ENCODE results near the gene FMN2.
A peak's percentile ranks its signal among the peaks of the same experiment; 100 is the strongest.

The FMN2 gene

GRCh38 chr1:240329443-240329842 lies 237.8 kb downstream of the FMN2 start:
- no peak overlapping the region for H3K4me3 ChIP-seq (ENCODE audit: control insufficient read depth, low read depth, low read length)
- DNase-seq (ENCODE audit: low read depth) = no peak
- TF ChIP-seq, protein P1, sequence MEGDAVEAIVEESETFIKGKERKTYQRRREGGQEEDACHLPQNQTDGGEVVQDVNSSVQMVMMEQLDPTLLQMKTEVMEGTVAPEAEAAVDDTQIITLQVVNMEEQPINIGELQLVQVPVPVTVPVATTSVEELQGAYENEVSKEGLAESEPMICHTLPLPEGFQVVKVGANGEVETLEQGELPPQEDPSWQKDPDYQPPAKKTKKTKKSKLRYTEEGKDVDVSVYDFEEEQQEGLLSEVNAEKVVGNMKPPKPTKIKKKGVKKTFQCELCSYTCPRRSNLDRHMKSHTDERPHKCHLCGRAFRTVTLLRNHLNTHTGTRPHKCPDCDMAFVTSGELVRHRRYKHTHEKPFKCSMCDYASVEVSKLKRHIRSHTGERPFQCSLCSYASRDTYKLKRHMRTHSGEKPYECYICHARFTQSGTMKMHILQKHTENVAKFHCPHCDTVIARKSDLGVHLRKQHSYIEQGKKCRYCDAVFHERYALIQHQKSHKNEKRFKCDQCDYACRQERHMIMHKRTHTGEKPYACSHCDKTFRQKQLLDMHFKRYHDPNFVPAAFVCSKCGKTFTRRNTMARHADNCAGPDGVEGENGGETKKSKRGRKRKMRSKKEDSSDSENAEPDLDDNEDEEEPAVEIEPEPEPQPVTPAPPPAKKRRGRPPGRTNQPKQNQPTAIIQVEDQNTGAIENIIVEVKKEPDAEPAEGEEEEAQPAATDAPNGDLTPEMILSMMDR (conservative IDR thresholded peaks at IDR 0.05; ENCODE audit: control insufficient read depth, insufficient read depth, low read depth, low read length) = no peak

- H3K4me3 ChIP-seq (ENCODE audit: control insufficient read depth, low read depth, low read length) = no peak overlapping the region
- DNase-seq (ENCODE audit: low read depth) = no peak
- TF ChIP-seq, protein P1 (conservative IDR thresholded peaks at IDR 0.05; ENCODE audit: control insufficient read depth, insufficient read depth, low read depth, low read length) = no peak
These were observed 241.0 kb downstream of the FMN2 start for GRCh38 chr1:240332672-240333071.

- H3K4me3 ChIP-seq (ENCODE audit: control insufficient read depth, low read depth, low read length) = no peak overlapping the region
- DNase-seq (ENCODE audit: low read depth) = peak; percentile 97
- TF ChIP-seq, protein P1 (conservative IDR thresholded peaks at IDR 0.05; ENCODE audit: control insufficient read depth, insufficient read depth, low read depth, low read length) = no peak
These were observed 246.1 kb downstream of the FMN2 start for GRCh38 chr1:240337781-240338180.

DNA sequence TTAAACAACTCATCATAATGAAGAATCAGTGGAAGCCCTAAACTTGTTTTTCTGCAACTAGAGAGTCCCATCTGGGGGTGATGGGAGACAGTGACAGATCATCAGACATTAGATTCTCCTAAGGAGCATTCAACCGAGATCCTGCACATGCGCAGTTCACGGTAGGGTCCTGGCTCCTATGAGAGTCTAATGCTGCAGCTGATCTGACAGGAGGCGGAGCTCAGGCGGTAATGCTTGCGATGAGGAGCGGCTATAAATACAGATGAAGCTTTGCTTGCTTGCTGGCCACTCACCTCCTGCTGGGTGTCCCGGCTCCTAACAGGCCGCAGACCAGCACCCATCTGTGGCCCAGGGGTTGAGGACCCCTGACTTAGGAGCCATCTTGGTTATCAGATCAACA lies 247.2 kb downstream of the FMN2 start:
- TF ChIP-seq, protein P1 (conservative IDR thresholded peaks at IDR 0.05; ENCODE audit: control insufficient read depth, insufficient read depth, low read depth, low read length) = no peak
- H3K4me3 ChIP-seq (ENCODE audit: control insufficient read depth, low read depth, low read length) = no peak overlapping the region

DNA sequence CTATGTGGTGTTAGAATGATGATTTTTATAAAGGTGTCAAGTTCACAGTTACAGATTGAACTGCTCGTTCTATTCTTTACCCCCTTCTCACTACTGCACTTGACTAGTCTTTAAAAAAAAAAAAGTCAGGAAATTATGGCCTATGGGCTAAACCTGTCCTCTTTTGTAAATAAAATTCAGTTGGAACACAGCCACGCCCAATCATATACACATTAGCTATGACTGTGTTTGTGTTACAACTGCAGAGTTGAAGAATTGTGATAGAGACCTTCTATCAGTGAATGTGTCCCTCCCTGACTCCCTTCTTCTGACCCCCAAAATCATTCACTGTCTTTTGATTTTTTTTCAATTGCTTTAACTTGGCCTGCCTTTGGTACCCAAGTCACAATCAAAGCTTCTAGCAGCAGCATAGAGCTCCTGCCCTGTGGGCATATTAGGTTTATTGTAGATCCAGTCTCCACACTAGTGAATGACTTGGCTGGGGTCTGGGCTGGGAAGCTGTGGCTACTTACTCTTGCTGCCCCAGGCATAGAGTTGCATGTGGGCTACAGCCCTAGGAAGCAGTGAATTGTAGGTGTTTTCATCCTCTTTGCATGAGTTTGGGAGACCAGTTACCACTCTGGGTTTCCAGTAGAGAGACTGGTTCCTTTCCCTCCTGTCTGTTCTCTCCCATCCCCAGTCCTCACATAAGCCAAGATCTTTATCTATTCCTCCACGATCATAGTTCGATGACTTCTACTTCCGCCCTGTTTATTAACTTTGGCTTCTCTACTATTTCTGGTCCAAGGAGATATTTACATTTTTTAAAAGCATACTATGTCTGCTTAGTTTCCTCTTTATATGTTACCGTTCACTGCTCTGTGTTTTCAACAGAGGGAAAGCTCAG lies 249.9 kb downstream of the FMN2 start:
- H3K4me3 ChIP-seq (ENCODE audit: control insufficient read depth, low read depth, low read length) = no peak overlapping the region
- TF ChIP-seq, protein P1 (conservative IDR thresholded peaks at IDR 0.05; ENCODE audit: control insufficient read depth, insufficient read depth, low read depth, low read length) = no peak
- DNase-seq (ENCODE audit: low read depth) = no peak

More for the DNA sequence above, 247.2 kb downstream of the FMN2 start:
- DNase-seq (ENCODE audit: low read depth) = no peak

- DNase-seq (ENCODE audit: low read depth) = no peak
- no peak overlapping the region for H3K4me3 ChIP-seq (ENCODE audit: control insufficient read depth, low read depth, low read length)
- TF ChIP-seq, protein P1 (conservative IDR thresholded peaks at IDR 0.05; ENCODE audit: control insufficient read depth, insufficient read depth, low read depth, low read length) = no peak
These were observed 250.6 kb downstream of the FMN2 start for GRCh38 chr1:240342251-240342625.

Measured in fibroblast of mammary gland (primary cell).